ENCODE results near the gene GDPD4. TPM values are rescaled to one million over a fixed set of nuclear protein-coding genes. Genes with fewer than 3 reads are reported as not detected.
"Not testable (repeated sequence)": the region's sequence is repeated elsewhere in the genome, so short reads cannot be mapped to it uniquely, and the experiment has no call there.

GDPD4 gene, protein sequence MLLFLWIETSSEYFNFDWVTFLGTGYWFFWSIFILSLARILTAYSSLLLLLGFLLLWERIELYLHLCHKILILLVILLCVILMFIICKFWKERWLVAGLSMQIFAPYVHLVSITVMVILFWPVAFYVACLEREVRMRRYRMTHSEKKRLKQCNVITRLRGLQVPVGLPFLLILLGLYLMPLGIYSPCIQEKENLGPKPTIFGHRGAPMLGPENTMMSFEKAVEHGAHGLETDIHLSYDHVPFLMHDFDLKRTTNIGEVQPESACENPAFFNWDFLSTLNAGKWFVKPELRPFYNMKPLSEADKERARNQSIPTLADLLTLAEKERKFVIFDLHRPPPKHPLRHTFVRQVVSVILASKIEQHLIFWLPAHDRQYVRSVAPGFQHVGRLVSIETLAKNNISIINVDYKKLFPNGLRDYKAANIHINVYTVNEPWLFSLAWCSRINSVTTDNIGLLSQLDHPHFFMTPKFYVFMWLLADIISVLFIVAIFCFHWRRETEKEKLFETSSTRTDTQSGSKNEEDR
- polyA plus RNA-seq (ENCODE audit: insufficient read length) = 0.26 TPM

DNA sequence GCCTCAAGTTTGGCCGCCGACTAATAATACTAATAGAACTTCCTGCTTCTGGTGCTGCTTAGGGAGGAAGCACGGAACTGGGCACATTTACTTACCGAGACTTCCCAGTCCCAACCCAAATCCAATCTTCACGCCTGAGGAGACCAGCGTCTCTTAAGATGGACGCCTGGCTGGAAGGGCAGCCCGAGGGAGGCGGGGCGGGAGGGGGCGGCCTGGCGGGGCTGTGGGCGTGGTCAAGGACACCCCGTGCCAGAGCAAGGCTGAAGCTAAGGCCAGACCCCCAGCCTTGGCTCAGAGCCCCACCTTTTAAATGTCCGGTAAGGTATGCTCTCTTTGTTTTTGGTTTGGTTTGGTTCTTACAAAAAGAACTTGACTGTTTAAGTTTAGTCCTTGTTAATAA is at the start of gene GDPD4:
GDPD4 (minus strand) TSS at position 177 of the 400 bp plus-strand sequence. CDS start 16,549 bp downstream, outside the sequence.
- DNase-seq = no peak

DNA sequence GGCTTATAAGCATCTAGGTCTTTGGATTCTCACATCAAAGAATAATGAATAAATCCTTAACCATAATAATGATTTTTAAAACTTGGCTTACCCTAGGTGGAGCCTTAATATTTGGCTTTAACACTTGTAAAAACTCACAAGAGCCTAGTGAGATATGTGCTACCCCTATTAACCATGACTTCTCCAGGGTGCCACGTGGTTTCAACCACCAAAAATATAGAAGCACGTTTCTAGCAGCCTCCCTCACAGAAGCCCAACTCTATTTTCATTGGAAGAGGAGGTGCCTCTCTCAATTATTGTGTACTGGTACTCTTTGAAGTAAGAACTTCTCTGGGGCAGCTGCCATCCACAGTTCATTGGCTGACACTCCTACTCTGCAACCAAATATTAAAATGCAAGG is 46.5 kb upstream of the GDPD4 start:
- DNase-seq = no peak

DNA sequence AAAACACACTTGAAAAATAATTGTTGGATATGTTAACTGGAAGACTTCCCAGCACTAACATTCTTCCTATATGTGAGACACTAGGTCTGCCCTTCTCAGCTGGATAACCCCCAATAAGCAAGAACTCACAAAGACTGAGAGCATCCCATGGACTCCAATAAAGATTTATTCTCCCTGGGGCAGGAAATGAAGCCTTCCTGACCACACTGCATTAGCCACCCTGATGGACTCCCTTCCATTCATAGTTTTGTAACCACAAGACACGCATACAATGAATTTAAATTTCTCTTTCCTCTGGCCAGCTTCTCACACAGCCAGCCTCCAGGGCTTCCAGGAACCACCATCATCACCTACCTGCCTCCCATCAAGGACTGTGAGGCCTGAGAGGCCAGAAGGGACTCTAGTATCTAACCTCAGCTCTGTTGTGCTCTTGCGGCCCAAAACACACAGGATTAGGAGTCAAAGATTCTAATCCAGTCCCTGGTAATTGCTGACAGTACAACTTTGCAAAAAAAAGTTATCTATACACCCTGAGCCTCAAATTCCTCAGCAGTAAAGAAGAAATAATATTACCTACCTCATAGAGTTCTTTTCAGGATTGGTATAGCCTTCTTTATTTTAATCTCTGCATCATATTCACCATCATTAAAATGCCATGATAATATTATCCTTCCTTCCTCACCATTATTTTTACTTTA is 45.6 kb upstream of the GDPD4 start:
- DNase-seq = no peak

DNA sequence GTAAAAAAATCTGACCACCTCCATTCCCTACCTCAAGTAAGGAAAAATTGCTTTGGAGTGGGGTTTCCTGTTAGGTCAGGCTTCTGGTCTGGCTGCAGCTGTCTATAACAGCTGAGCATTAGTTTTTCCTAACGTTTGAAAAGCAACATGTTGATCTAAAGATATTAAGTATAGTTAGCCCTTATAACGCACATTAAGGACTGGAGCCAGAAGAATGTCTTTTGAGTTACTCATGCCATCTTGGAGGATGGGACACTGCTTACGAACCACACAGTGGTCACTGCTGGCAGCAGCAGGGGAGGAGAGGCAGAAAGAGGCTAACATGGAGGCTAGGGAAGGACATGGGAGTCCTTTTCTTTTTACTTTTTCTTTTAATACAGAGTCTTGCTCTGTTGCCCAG is 44.1 kb upstream of the GDPD4 start:
- DNase-seq = no peak

DNA sequence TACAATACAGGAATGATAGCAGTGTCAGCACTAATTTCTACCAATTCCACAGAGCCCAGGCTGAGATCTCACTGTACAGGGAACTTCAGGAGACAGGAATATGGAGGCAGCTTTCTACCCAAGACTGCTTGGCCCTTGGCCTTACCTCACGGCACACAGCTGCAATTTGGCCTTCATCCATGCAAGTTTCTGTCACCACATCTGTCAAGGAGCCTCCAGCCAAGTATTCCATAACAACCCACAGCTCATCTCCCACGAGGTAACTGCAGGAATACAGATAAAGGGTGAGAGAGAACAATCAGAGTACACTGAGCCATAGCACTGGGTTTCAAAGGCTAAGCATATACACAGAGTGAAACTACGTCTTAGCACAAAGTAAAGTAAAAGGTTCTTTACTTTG is 39.0 kb upstream of the GDPD4 start:
- DNase-seq = no peak

DNA sequence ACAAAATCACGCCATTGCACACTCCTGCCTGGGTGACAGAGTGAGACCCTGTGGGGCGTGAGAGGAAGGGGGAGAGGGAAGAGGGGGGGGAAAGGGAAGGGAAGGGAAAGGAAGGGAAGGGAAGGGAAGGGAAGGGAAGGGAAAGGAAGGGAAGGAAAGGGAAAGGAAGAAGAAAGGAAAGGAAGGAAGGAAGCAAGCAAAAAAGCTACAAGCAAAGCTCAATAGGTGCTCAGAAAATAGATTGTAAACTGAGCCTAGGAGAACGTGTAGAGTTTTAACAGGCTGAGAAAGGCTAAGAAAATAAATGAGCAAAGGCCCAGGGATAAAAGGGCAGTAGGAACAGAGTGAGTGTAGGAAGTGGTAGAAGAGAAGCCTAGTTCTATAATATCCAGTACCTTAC is 30.8 kb upstream of the GDPD4 start:
- DNase-seq = no peak

DNA sequence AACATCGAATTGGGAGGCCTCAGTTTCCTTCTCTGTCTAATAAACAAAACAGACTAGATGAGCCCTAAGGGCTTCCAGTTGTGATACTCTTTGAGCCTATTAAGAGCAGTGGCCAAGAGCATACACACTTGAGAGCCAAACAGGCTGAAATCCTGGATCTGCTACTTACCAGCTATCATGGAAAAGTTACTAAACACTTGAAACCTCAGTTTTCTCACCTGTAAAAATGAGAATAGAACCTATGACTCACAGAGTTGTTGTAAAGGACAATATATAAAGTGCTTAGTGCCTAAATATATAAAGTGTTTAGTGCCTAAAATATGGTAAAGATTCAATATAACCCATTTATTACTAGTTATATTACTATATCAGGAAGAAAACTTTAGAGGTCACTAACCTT is 23.7 kb upstream of the GDPD4 start:
- no peak for DNase-seq

DNA sequence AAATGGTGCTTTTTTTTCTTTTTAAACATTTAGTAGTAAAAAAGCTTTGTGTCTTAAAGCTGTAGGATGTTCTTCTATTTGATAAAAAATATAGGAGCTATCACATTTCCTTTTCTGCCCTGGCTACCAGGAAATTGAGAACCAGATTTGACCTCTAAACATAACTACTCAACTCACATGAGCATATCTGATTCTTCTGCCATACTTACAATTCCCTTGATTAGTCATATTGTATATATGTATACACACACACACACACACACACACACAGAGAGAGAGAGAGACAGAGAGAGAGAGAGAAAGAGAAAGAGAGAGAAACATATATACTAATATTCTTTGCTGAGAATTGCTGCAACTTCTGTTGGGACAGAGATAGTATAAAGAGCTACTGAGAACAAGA is 23.0 kb upstream of the GDPD4 start:
- DNase-seq = no peak

DNA sequence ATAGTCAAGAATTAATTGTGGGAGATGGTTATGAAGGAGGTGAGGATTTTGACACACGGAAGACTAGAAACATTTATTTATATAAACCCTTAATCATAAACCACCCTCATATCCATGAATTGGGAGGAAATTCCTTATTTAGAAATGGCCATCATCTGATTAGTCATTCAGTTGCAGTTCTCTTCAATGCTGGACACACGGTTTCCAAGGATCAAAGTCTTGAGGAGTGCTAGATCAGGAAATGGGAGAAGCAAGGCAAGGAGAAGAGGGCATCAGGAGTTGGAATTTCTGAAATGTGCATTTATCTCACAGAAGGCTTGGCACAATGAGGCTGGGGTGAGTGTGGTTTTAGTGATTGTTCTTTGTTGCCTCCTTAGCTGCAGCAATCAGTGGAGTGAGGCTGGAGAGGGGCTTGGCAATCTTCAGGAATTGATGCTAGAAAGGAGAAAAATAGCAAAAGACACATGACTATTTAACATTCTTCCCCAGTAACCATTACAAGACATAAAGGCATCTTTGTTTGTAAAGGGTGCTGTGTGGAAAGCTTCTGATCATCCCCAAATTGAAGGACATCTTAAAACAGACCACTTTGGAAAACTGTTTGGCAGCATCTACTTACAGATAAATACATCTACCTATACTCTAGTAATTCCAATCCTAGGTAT is 21.6 kb upstream of the GDPD4 start:
- no peak for DNase-seq

DNA sequence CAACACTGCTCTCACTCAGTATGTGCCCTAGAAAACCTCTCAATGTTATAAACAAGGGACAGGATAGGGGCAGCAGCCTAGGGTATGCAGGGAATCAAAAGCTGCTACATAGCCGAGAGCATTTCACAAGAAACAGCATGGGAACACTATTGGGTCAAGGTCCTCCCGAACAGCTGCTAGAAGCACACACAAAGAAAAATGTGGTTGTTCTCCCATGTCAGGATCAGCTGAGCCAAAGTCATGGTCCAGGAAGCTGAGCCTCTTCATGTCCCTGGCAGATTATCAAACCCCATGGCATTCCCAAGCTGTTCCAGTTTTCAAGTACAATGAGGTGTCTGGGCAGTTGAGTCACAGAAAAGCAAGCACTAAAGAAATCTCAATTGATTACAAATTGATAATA is 21.0 kb upstream of the GDPD4 start:
- DNase-seq = peak; percentile 11

DNA sequence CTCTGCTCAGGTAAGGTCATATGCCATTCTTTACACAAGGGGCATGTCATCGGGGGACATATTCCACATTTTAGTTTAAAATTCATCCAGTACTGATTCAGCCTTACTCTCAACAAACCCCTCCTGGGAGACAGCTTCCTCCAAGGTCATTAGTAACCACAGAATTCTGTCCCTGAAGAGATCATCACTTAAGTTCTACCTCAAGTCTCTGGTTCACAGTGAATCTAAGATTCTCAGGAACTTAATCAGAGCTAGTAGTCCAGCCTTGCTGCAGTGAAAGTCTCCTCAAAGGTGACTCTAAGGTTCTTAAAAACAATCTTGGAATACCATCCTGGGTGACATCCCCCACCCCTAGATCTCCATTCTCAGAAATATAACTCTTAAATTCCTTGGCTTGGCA is 18.9 kb upstream of the GDPD4 start:
- no peak for DNase-seq

DNA sequence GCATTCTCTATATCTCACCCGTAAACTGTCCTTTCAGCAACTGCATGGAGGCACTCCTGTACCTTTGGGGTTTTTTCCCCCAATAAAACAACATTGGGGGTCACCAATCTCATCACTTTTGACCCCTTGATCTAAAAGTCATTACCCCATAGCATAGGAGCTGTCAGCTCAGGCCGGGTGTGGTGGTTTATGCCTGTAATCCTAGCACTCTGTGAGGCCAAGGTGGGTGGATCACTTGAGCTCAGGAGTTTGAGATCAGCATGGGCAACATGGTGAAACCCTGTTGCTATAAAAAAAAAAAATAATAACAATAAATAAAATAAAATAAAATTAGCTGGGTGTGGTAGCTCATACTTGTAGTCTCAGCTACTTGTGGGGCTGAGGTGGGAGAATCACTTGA is 17.1 kb upstream of the GDPD4 start:
- DNase-seq = no peak

DNA sequence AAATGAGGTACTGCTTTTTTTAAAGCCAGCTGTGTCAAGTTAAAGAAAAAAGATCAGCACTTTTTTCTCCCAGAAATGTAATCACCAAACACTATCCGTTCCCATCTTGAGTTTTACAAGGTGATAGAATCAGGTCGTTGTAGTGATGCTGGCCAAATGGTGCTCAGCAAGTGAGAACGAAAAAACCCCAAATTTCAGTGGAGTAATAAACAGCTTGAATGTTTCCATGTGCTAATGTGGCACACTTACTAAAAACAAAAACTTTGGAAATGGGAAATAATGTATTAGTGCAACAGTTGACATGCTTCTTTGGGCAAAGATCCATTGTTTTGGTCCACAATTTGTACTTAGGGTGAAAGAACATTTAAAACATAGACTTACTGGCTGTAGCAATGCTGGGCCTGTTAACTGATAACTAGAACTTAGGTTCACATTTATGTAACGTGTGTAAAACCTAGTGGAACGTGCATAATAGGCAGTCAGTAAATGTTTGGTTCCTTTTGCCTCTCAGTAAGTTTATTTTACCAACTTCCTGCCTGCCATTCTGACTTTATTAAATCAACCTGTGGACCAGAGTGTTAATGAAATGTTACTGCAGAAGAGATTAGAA is 15.4 kb upstream of the GDPD4 start:
- DNase-seq = no peak

DNA sequence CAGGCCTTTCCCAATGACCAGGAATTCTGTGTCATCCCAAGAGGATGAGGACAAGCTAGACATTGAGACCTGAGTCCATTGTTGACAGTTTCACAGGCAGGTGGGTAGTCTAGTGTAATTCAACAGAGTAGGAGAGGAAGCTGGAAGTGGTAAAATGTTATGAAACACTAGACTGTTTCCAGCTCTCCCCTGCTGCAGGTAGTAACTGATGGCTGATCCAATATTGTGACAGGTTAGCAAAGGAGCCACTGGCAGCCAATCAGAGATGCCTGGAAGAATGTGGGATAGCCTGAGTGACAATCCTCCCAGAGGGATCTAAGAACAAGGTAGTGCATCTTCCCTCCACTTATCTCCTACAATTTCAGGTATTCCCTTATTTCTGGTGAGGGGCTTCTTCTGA is 10.6 kb upstream of the GDPD4 start:
- DNase-seq = no peak

DNA sequence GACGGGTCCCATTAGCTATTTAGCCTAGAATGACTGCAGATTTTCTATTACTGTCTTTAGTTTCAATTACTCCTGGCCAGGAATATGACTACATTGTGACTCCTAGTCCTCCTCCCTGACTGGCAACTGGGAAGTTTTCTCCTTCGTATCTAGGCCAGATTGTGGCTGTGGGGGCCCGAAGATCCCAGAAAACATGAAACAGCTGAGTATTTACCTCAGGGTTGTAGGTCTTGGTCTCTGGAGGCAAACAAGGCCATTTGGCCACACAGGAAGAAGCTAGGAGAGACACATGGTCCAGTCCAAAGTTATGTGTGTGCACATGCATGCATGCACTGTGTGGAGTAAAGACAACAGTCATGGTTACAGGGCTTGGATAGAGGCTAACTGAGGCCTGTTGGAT is 10.2 kb upstream of the GDPD4 start:
- DNase-seq = no peak

DNA sequence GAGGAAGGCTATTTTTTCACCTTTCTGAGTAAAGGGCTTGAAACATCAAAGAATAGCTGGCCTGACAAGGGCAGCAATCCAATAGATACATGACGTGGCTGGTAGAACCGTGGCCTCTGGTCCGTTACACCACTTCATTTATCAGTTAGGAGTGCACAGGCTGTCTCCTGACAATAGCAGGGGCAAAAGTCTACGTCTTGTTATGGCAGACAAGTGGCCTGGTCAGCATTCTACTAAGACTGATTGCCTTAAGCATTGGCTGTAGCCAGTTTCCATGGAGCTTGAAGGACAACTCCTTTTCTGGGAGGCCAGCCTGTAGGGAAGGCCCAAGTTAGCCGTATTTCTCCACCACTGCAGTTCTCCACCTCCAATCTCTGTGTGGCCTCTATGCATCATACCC is 9.2 kb upstream of the GDPD4 start:
- no peak for DNase-seq

DNA sequence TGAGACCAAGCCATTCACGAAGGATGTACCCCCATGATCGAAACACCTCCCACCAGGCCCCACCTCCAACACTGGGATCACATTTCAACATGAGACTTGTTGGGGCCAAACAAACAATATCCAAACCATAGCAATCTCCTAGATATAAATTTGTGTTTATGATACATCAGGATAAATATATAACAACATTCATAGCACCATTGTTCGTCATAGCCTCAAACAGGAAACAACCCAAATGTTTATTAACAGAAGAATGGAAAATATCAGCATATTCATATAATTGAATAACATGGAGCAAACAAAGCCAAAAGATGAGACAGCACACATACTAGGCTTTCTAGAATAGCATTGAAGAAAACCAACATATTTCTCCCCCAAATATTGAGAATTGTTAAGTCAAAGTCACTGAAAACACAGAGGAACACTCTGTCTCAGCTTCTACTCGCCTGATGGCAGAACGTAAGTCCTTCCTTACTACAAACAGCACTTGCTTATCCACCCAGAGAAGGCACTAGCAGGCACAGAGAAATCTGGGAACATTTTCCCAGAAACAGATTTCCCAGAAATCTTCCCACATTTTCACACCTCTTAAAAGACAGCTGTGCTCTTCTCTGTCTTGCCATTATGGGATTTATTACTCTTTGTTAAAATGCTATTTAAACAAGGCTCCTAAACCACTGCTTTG is 8.1 kb upstream of the GDPD4 start:
- no peak for DNase-seq

DNA sequence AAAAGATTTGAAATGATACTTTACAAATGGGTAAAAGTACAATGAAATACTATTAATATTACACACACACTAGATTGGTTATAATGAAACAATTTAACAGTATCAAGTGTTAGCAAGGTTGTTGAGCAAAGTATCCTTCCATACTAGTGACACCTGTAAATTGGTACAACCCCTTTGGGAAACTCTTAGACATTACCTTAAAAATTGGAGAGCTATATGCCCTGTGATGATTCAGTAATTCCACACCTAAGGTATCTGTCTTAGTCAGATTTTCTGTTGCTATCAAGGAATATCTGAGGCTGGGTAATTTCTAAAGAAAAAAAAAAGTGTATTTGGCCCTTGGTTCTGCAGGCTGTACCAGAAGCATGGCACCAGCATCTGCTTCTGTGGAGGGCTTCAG is 7.4 kb upstream of the GDPD4 start:
- no peak for DNase-seq

DNA sequence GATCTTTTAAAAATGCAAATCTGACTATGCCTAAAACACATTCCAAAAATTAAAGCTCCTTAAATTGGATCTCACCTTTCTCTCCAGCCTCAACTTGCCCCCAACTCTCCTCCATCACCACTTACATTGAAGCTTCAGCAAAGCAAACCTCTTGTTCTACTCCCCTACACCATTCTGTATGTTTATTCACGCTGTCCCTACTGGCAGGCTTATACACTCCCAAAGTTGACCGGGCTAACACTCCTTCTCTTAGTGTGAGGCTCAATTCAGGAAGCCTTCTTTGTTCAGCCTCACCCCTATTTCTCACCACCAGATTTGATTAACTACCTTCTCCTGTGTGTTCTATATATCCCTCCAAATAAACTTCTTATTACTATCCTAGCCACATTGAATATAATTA is 1.8 kb upstream of the GDPD4 start:
- no peak for DNase-seq

DNA sequence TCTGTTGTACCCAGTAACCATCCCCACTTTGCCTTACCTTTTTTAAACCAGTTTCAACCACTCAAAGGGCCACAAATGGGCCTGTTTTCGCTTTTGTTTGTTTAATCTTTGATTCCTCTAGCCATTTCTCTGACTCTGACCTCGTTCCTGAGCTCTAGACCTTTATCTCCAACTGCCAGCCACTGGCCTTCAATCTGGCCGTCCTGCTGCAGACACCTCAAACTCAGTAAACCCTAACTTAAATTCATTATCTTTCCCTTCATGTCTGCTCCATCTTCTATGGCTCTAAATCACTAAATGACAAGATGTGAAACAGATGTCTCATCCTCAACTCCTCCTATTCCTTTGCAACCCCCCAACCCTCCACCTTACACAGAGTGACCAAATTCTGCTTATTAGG is 1.3 kb upstream of the GDPD4 start:
- no peak for DNase-seq

DNA sequence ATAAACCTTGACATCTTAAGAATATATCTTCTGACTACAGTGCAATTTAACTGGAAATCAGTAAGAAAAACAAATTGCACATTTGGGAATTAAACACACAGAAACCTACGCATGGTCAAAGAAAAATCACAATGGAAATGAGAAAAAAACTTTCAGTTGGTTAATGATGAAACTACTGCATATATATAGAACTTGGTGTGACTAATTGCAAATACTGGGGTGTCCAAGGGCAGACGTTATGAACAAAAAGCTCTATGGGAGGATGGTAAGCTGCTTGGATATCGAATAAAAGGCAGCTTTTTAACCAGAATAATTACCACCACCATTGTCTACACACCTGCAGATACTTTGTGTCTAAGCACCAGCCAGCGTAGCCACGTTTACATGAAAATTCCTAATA is 791 bp downstream of the GDPD4 start:
- no peak for DNase-seq

DNA sequence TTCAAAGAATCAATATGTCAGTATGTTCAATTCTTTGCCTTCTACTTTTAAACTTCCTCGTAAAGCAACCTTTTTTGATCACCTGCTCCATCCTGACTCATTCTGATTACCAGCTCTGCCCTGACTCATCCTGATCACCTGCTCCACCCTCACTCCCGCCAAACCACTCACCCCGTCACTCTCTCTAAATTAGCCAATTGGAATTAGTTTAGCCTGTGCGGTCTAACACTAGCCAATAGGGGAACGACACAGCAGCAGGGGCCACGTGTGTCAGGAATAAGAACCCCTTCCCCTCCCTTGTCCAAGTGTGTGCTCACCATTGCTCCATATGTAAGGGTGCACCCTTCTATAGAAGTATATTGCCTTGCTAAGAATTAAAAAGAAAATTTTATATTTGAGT is 1.5 kb downstream of the GDPD4 start:
- DNase-seq = not testable (repeated sequence)
